HUES48 (cell line): ENCODE measurements around the gene NPAS2.

Experiments
- H3K27ac ChIP-seq: one replicate; pipeline ENCODE4 v1.7.0; 2013; ENCODE audit warnings: low read depth, low read length, inconsistent platforms
- H3K27me3 ChIP-seq: 2 replicates; pipeline ENCODE4 v1.6.1; 2013; ENCODE audit warnings: mild to moderate bottlenecking, low read length; ENCODE audit not compliant: control insufficient read depth, insufficient read depth
- H3K36me3 ChIP-seq: 2 replicates; pipeline ENCODE4 v1.6.1; 2013; ENCODE audit warnings: low read length; ENCODE audit not compliant: control insufficient read depth, insufficient read depth
- H3K4me1 ChIP-seq: 2 replicates; pipeline ENCODE4 v1.6.1; 2013; ENCODE audit warnings: mild to moderate bottlenecking, low read length; ENCODE audit not compliant: control insufficient read depth, insufficient read depth
- H3K4me3 ChIP-seq: 2 replicates; pipeline ENCODE4 v1.5.1; 2013; ENCODE audit warnings: mild to moderate bottlenecking, low read depth, low read length
- H3K9ac ChIP-seq: 2 replicates; pipeline ENCODE4 v1.6.1; 2013; ENCODE audit warnings: mild to moderate bottlenecking, low read depth, low read length, moderate library complexity
- H3K9me3 ChIP-seq: 2 replicates; pipeline ENCODE4 v1.6.1; 2013; ENCODE audit warnings: low read length; ENCODE audit not compliant: control insufficient read depth, insufficient read depth

The NPAS2 gene

GRCh38 chr2:100796499-100797100 lies 23.3 kb upstream of the NPAS2 start:
- Histone ChIP-seq H3K27me3 (no peaks in the 10 kb centered on the region), H3K9ac (no peak overlapping the region), H3K4me1 (no peaks in the 10 kb centered on the region), H3K27ac (no peak overlapping the region), H3K9me3 (no peaks in the 10 kb centered on the region), H3K4me3 (no peak overlapping the region), H3K36me3 (no peaks in the 10 kb centered on the region)

DNA sequence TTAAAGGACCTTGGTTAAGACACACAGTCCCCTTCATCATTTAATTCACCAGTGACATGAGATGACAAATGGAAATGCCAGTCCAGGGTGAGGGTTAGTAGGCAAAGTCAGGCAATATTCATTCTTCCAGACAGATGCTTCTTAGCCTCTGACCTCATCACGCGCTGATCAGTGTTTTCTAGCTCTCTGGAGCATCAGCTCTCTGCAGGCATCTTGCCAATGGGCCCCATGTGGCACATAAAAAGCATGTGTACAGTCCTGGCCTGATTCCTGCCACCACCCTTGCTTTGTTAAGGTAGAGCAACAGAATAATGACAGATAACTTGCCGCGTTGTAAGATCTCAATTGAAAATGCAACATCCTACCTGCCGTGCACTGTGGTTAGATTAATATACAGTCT lies 20.3 kb upstream of the NPAS2 start:
- H3K27me3 ChIP-seq: no peaks in the 10 kb centered on the region

GRCh38 chr2:100800915-100801314 lies 19.0 kb upstream of the NPAS2 start:
- Histone ChIP-seq H3K27ac (no peak overlapping the region), H3K9ac (no peak overlapping the region), H3K4me1 (no peaks in the 10 kb centered on the region), H3K36me3 (no peaks in the 10 kb centered on the region), H3K9me3 (no peaks in the 10 kb centered on the region), H3K4me3 (no peak overlapping the region), H3K27me3 (no peaks in the 10 kb centered on the region)

More for the DNA sequence above, 20.3 kb upstream of the NPAS2 start:
- no peak overlapping the region for H3K27ac ChIP-seq
- no peak overlapping the region for H3K4me3 ChIP-seq
- no peak overlapping the region for H3K9ac ChIP-seq
- no peaks in the 10 kb centered on the region for H3K4me1 ChIP-seq
- no peaks in the 10 kb centered on the region for H3K36me3 ChIP-seq
- no peaks in the 10 kb centered on the region for H3K9me3 ChIP-seq

DNA sequence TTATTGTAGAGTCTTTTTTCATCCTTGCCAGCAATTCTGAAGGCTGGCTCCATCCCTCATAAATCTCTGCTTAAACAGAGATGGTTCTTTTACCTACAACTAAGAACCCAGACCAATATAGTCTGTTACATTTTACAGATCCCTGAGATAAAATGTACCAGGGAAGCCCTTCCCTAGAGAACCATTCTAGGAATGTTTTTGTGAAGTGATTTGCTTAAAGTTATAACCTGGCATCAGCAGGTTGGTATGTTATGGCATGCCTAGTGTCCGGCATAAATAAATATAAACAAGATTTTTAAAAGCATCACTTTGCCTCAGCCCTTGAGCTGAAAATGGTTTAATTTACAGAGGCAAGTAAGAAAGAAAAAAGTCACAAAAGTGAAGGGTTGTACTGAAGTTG lies 18.5 kb upstream of the NPAS2 start:
- no peaks in the 10 kb centered on the region for H3K36me3 ChIP-seq
- no peak overlapping the region for H3K27ac ChIP-seq
- H3K4me1 ChIP-seq: no peaks in the 10 kb centered on the region
- H3K27me3 ChIP-seq: no peaks in the 10 kb centered on the region
- no peak overlapping the region for H3K4me3 ChIP-seq
- no peaks in the 10 kb centered on the region for H3K9me3 ChIP-seq
- H3K9ac ChIP-seq: no peak overlapping the region

- no peak overlapping the region for H3K9ac ChIP-seq
- no peaks in the 10 kb centered on the region for H3K36me3 ChIP-seq
- no peak overlapping the region for H3K4me3 ChIP-seq
- H3K27ac ChIP-seq: no peak overlapping the region
- H3K27me3 ChIP-seq: no peaks in the 10 kb centered on the region
- no peaks in the 10 kb centered on the region for H3K9me3 ChIP-seq
- H3K4me1 ChIP-seq: no peaks in the 10 kb centered on the region
Observed at GRCh38 chr2:100802066-100802465, 17.9 kb upstream of the NPAS2 start.

- Histone ChIP-seq H3K36me3 (no peaks in the 10 kb centered on the region), H3K4me1 (no peaks in the 10 kb centered on the region), H3K9me3 (no peaks in the 10 kb centered on the region), H3K9ac (no peak overlapping the region), H3K27me3 (no peaks in the 10 kb centered on the region), H3K27ac (no peak overlapping the region), H3K4me3 (no peak overlapping the region)
Observed at GRCh38 chr2:100803334-100803733, 16.6 kb upstream of the NPAS2 start.

- H3K4me3 ChIP-seq: no peak overlapping the region
- H3K27ac ChIP-seq: no peak overlapping the region
- no peak overlapping the region for H3K9ac ChIP-seq
- no peaks in the 10 kb centered on the region for H3K36me3 ChIP-seq
- peaks cover 9% of the 10 kb centered on the region for H3K4me1 ChIP-seq
- H3K9me3 ChIP-seq: no peaks in the 10 kb centered on the region
- no peaks in the 10 kb centered on the region for H3K27me3 ChIP-seq
Observed at GRCh38 chr2:100806550-100806949, 13.4 kb upstream of the NPAS2 start.

- Histone ChIP-seq H3K9ac (no peak overlapping the region), H3K27me3 (no peaks in the 10 kb centered on the region), H3K4me3 (no peak overlapping the region), H3K27ac (no peak overlapping the region), H3K4me1 (peaks cover 12% of the 10 kb centered on the region), H3K36me3 (no peaks in the 10 kb centered on the region), H3K9me3 (no peaks in the 10 kb centered on the region)
Observed at GRCh38 chr2:100807707-100808106, 12.2 kb upstream of the NPAS2 start.

GRCh38 chr2:100808582-100808981 lies 11.4 kb upstream of the NPAS2 start:
- no peaks in the 10 kb centered on the region for H3K27me3 ChIP-seq
- H3K4me3 ChIP-seq: no peak overlapping the region
- H3K9me3 ChIP-seq: no peaks in the 10 kb centered on the region
- no peaks in the 10 kb centered on the region for H3K36me3 ChIP-seq
- H3K9ac ChIP-seq: no peak overlapping the region
- no peak overlapping the region for H3K27ac ChIP-seq
- peaks cover 20% of the 10 kb centered on the region for H3K4me1 ChIP-seq

DNA sequence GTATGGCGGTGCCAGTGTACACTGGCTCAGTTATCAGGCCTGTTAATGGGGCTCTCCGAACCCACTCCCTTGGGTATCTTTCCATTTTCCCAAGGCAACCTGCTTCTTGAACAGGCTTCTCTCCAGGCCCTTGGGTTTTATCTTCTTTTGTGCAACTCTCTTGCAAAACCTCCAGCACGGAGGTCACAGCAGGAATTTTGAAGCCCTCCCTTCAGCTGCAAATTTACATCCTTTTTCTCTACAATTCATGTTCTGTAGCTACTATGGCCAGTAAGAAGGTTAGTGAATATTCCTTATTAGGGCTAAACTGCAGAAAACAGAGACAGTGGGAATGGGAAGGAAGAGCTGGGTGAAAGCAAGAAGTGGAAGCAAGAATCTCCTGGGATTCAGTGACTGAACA lies 10.4 kb upstream of the NPAS2 start:
- H3K9me3 ChIP-seq: no peaks in the 10 kb centered on the region
- H3K36me3 ChIP-seq: no peaks in the 10 kb centered on the region
- no peak overlapping the region for H3K4me3 ChIP-seq
- no peaks in the 10 kb centered on the region for H3K27me3 ChIP-seq
- H3K9ac ChIP-seq: no peak overlapping the region
- H3K27ac ChIP-seq: no peak overlapping the region
- peaks cover 20% of the 10 kb centered on the region for H3K4me1 ChIP-seq

- Histone ChIP-seq H3K4me3 (no peak overlapping the region), H3K36me3 (no peaks in the 10 kb centered on the region), H3K9ac (no peak overlapping the region), H3K4me1 (peaks cover 20% of the 10 kb centered on the region), H3K9me3 (no peaks in the 10 kb centered on the region), H3K27ac (no peak overlapping the region), H3K27me3 (no peaks in the 10 kb centered on the region)
Observed at GRCh38 chr2:100810603-100811145, 9.3 kb upstream of the NPAS2 start.
